ENCODE measurements around the gene NR1H4.

Gene NR1H4

DNA sequence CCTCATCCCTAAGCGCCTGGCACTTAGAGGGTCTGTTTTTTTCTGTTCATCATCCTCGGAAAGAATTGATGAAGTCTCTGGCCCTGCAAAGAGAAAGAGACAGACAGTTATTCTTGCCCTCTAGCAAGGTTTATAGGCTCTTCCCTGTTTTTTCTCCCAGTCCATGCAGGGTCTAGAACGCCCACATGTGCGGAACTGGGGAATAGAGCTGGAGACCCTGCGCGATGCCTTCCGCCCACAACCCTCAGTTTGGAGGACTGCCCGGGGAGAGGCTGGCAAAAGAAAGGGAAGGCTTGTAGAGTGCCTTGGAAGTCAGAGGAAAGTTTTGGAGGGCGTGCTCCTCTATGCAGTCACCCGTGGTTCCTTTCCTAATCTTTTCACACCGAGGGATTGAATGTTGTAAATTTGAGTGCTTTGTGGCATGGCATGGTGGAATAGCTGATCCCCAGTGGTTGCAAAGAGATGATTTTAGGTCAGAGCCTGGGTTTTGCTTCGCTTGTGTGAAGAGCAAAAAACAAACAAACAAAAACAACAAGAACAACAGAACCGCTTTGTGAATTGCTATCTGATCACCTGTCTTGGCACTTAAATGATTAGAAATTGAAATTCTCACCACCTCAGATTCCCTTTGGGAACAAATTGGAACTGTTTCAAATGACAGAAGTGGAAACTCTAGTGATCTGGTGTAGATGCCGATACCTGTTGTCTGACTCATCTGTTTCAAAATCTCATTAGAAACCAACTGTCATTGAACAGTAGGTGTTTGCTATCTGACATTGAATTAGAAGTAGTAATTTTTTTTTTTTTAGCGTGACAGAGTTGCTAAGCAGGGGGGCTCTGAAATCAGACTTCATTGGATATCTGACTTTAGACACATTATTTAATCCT lies 100.8 kb downstream of the NR1H4 start:
- H3K27ac ChIP-seq = peak overlapping the region; percentile 73
- POLR2A ChIA-PET (ENCODE audit: low non-redundant PET) = no interaction called here
- CTCF ChIA-PET = interaction anchor here (0.5 kb wide), 1 partner anchor 9 kb away, joined by 3 read pairs; no protein-coding TSS in a partner anchor

DNA sequence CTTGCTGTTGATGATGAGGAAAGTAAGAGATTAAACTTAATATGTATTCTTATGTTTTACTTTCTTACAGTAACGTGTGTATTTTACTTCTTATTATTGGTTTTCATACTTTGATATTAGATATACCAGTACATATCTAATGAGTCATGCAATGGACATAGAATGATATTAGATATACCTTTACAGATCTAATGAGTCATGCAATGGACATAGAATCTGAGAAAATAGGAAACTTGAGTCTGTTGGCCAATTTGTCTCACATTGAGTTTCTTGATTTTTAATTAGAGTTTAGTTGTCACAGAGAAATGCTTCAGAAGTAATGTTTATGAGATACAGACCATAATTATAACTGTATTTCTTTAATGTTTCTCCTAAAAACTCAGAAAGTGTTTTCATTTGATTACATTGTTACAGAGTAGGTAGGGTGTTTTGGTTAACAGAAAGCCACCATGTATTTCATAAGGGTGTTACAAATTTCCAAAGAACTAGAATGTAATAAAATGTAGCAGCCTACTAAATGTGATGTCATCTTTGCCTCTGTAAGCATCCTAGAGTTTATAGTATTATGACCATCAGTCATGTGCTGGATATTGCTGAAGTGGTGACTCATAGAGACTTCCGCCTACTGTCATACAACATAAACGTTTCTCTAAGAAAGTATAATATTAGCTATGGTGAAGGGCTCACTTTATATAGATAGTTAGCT lies 102.8 kb downstream of the NR1H4 start:
- no peak overlapping the region for H3K27ac ChIP-seq
- CTCF ChIA-PET = interaction anchor here (0.8 kb wide), 1 partner anchor 103 kb away, joined by 4 read pairs; no protein-coding TSS in a partner anchor
- TF ChIP-seq, protein P1, sequence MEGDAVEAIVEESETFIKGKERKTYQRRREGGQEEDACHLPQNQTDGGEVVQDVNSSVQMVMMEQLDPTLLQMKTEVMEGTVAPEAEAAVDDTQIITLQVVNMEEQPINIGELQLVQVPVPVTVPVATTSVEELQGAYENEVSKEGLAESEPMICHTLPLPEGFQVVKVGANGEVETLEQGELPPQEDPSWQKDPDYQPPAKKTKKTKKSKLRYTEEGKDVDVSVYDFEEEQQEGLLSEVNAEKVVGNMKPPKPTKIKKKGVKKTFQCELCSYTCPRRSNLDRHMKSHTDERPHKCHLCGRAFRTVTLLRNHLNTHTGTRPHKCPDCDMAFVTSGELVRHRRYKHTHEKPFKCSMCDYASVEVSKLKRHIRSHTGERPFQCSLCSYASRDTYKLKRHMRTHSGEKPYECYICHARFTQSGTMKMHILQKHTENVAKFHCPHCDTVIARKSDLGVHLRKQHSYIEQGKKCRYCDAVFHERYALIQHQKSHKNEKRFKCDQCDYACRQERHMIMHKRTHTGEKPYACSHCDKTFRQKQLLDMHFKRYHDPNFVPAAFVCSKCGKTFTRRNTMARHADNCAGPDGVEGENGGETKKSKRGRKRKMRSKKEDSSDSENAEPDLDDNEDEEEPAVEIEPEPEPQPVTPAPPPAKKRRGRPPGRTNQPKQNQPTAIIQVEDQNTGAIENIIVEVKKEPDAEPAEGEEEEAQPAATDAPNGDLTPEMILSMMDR (conservative IDR thresholded peaks at IDR 0.05; ENCODE audit: low read depth) = no peak
- DNase-seq (ENCODE audit: low spot score) = peak; percentile 69
- POLR2A ChIA-PET (ENCODE audit: low non-redundant PET) = no interaction called here

More for the DNA sequence above, 100.8 kb downstream of the NR1H4 start:
- peak; percentile 49 for DNase-seq (ENCODE audit: low spot score)
- TF ChIP-seq, protein P1 (conservative IDR thresholded peaks at IDR 0.05; ENCODE audit: low read depth) = no peak

DNA sequence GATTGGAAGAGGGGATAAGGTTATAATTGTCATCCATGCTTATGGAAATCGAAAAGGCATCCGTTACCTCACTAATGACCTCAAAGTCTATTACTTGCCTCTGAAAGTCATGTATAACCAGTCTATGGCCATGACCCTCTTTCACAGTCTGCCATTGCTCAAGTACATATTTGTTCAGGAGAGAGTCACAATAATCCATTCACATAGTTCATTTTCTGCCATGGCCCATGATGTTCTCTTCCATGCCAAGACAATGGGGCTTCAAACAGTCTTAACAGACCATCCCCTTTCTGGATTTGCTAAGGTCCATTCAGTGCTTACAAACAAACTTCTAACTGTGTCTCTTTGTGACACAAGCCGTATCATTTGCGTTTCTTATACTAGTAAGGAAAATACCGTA lies 105.3 kb downstream of the NR1H4 start:
- H3K27ac ChIP-seq = no peak overlapping the region

DNA sequence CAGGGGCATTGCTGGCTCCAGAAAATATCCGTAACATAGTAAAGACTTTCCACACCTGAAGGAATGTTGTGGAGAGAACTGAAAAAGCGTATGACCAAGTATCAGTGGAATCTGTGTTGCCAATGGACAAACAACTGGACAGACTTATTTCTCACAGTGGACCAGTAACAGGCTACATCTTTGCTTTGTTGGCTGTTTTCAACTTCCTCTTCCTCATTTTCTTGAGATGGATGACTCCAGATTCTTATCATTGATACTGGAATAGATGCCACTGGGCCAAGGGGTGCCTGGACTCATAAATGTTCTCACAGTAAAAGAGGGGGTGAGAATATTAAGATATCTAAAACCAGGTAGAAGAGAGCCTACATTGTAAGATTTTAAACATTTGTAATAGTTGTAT lies 106.2 kb downstream of the NR1H4 start:
- ChIA-PET POLR2A (ENCODE audit: low non-redundant PET) (no interaction called here), CTCF (interaction anchor here (0.6 kb wide), 1 partner anchor 14 kb away, joined by 3 read pairs; no protein-coding TSS in a partner anchor)
- TF ChIP-seq, protein P1 (conservative IDR thresholded peaks at IDR 0.05; ENCODE audit: low read depth) = no peak

More for the DNA sequence above, 105.3 kb downstream of the NR1H4 start:
- CTCF ChIA-PET = no interaction called here
- TF ChIP-seq, protein P1 (conservative IDR thresholded peaks at IDR 0.05; ENCODE audit: low read depth) = no peak
- no peak for DNase-seq (ENCODE audit: low spot score)
- POLR2A ChIA-PET (ENCODE audit: low non-redundant PET) = no interaction called here

DNA sequence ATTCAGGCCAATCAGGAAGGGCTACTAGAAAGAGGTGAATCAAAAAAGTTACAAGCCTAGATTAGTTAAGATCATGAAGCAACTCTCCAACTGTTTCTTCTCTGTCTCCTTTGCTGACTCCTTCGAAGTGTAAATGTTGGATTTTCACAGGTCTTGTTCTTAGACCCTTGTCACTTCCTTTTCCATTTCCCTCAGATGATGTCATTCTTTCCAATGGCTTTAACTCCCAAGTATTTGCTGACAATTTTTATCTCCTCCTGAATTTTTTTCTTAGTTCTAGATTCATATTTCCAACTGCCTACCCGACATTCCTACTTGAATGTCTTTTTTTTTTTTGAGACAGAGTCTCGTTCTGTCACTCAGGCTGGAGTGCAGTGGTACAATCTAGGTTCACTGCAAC lies 110.6 kb downstream of the NR1H4 start:
- ChIA-PET POLR2A (ENCODE audit: low non-redundant PET) (no interaction called here), CTCF (no interaction called here)
- TF ChIP-seq, protein P1 (conservative IDR thresholded peaks at IDR 0.05; ENCODE audit: low read depth) = no peak
- no peak overlapping the region for H3K27ac ChIP-seq
- DNase-seq (ENCODE audit: low spot score) = no peak

More for the DNA sequence above, 106.2 kb downstream of the NR1H4 start:
- no peak overlapping the region for H3K27ac ChIP-seq
- DNase-seq (ENCODE audit: low spot score) = no peak

DNA sequence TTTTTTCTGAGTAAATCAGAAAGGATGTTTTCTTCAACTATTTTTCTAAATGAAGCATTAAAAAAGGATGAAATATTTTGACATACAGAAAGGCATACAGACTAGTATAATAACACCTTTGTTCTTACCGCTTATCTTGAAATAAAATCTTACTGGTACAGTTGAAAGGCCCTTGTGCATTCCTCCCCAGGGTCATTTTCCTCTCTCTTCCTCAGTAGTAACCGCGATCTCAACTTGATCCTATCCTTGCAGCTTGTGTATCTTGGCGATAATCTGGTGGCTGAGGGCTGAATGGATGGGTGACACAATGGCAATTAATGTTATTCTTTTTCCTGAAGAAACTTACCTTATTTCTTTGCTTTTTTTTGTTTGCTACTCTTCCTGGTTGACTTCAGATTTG lies 118.3 kb downstream of the NR1H4 start:
- ChIA-PET POLR2A (ENCODE audit: low non-redundant PET) (no interaction called here), CTCF (interaction anchor here (0.5 to 0.6 kb wide), 2 partner anchors 12 to 880 kb away, joined by 3 read pairs; no protein-coding TSS in a partner anchor)
- no peak overlapping the region for H3K27ac ChIP-seq
- TF ChIP-seq, protein P1 (conservative IDR thresholded peaks at IDR 0.05; ENCODE audit: low read depth) = no peak
- no peak for DNase-seq (ENCODE audit: low spot score)

Measured in RWPE1 (cell line).